ENCODE measurements around the gene PPP6R2. TPM values are rescaled to one million over a fixed set of nuclear protein-coding genes. Genes with fewer than 3 reads are reported as not detected.
"Not testable (repeated sequence)": the region's sequence is repeated elsewhere in the genome, so short reads cannot be mapped to it uniquely, and the experiment has no call there.

PPP6R2 gene
- total RNA-seq, 1 donor from 2014 or later, result 49.3 TPM

DNA sequence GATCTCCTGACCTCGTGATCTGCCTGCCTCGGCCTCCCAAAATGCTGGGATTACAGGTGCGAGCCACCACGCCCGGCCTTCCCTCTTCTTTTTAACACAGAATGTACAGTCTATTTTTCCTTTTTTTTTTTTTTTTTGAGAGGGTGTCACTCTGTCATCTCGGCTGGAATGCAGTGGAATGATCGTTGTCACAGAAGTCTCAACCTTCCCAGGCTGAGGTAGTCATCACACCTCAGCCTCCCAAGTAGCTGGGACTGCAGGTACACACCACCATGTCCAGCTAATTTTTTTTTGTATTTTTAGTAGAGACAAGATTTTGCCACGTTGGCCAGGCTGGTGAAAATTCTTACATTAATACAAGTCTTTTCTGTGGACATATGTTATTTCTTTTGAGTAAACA lies 13.1 kb downstream of the PPP6R2 start:
- H3K4me3 ChIP-seq (ENCODE audit: low read depth, low read length), result no peak overlapping the region
- DNase-seq (ENCODE audit: low read depth), result no peak
- TF ChIP-seq, protein P1, sequence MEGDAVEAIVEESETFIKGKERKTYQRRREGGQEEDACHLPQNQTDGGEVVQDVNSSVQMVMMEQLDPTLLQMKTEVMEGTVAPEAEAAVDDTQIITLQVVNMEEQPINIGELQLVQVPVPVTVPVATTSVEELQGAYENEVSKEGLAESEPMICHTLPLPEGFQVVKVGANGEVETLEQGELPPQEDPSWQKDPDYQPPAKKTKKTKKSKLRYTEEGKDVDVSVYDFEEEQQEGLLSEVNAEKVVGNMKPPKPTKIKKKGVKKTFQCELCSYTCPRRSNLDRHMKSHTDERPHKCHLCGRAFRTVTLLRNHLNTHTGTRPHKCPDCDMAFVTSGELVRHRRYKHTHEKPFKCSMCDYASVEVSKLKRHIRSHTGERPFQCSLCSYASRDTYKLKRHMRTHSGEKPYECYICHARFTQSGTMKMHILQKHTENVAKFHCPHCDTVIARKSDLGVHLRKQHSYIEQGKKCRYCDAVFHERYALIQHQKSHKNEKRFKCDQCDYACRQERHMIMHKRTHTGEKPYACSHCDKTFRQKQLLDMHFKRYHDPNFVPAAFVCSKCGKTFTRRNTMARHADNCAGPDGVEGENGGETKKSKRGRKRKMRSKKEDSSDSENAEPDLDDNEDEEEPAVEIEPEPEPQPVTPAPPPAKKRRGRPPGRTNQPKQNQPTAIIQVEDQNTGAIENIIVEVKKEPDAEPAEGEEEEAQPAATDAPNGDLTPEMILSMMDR (conservative IDR thresholded peaks at IDR 0.05; ENCODE audit: low read depth, low read length), result no peak

DNA sequence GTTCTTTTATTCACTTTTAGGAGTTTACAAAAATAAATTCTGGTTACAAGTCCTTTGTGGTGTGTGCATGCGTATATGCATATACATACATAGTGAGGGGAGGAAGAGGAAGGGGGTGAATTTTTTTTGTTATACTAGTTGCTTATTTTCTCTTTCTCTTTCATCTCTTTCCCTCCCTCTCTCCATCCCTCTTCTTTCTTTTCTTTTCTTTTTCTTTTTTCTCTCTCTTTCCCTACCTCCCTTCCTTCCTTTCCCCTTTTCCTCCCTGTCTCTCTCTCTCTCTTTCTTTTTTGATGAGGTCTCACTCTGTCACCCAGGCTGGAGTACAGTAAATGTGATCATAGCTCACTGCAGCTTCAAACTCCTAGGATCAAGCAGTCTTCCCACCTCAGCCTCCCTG lies 14.1 kb downstream of the PPP6R2 start:
- DNase-seq (ENCODE audit: low read depth), result no peak
- TF ChIP-seq, protein P1 (conservative IDR thresholded peaks at IDR 0.05; ENCODE audit: low read depth, low read length), result no peak
- H3K4me3 ChIP-seq (ENCODE audit: low read depth, low read length), result no peak overlapping the region

- H3K4me3 ChIP-seq (ENCODE audit: low read depth, low read length), result no peak overlapping the region
- TF ChIP-seq, protein P1 (conservative IDR thresholded peaks at IDR 0.05; ENCODE audit: low read depth, low read length), result no peak
- no peak for DNase-seq (ENCODE audit: low read depth)
Measured at GRCh38 chr22:50357756-50358155, 14.6 kb downstream of the PPP6R2 start.

GRCh38 chr22:50360578-50360977 lies 17.5 kb downstream of the PPP6R2 start:
- TF ChIP-seq, protein P1 (conservative IDR thresholded peaks at IDR 0.05; ENCODE audit: low read depth, low read length), result no peak
- DNase-seq (ENCODE audit: low read depth), result no peak
- no peak overlapping the region for H3K4me3 ChIP-seq (ENCODE audit: low read depth, low read length)

GRCh38 chr22:50361222-50361621 lies 18.1 kb downstream of the PPP6R2 start:
- TF ChIP-seq, protein P1 (conservative IDR thresholded peaks at IDR 0.05; ENCODE audit: low read depth, low read length), result no peak
- no peak for DNase-seq (ENCODE audit: low read depth)
- H3K4me3 ChIP-seq (ENCODE audit: low read depth, low read length), result no peak overlapping the region

GRCh38 chr22:50361688-50362087 lies 18.6 kb downstream of the PPP6R2 start:
- TF ChIP-seq, protein P1 (conservative IDR thresholded peaks at IDR 0.05; ENCODE audit: low read depth, low read length), result no peak
- H3K4me3 ChIP-seq (ENCODE audit: low read depth, low read length), result no peak overlapping the region
- no peak for DNase-seq (ENCODE audit: low read depth)

GRCh38 chr22:50363166-50363802 lies 20.2 kb downstream of the PPP6R2 start:
- DNase-seq (ENCODE audit: low read depth), result no peak
- TF ChIP-seq, protein P1 (conservative IDR thresholded peaks at IDR 0.05; ENCODE audit: low read depth, low read length), result no peak
- no peak overlapping the region for H3K4me3 ChIP-seq (ENCODE audit: low read depth, low read length)

DNA sequence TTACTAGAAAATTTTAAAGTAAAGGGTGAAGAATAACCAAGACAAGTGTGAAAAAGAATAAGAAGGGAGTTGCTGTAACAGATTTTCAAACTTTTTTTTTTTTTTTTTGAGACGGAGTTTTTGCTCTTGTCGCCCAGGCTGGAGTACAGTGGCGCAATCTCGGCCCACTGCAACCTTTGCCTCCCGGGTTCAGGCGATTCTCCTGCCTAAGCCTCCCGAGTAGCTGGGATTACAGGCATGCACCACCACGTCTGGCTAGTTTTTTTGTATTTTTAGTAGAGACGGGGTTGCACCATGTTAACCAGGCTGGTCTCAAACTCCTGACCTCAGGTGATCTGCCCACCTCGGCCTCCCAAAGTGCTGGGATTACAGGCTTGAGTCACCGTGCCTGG lies 20.7 kb downstream of the PPP6R2 start:
- not testable (repeated sequence) for DNase-seq (ENCODE audit: low read depth); H3K4me3 ChIP-seq (ENCODE audit: low read depth, low read length)
